Glomerular visceral epithelial cell (primary cell): ENCODE results near the gene TBCEL.
"Not testable (repeated sequence)": the region's sequence is repeated elsewhere in the genome, so short reads cannot be mapped to it uniquely, and the experiment has no call there.

Experiments
- DNase-seq: peaks from one replicate; pipeline ENCODE4 v3.0.0-alpha.2; 2016; ENCODE audit errors: extremely low spot score

TBCEL gene

DNA sequence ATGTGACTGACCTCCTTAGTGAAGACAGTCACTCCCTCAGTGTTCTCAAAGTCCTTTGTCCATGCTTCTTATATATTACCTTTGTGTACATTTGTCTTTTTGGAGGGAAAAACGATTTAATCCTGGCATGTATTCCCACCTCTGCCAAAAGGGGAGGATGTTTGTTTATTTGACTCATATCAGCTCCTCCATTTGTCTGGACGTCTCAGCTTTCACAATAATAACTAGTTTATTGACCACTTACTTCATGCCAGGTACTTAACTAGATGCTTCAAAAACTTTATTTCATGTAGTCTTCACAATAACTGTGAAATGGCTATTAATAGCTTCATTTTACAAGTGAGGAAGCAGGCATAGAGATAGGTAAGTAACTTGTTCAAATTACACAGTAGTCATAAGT is 5.3 kb downstream of the TBCEL start:
- DNase-seq = no peak

DNA sequence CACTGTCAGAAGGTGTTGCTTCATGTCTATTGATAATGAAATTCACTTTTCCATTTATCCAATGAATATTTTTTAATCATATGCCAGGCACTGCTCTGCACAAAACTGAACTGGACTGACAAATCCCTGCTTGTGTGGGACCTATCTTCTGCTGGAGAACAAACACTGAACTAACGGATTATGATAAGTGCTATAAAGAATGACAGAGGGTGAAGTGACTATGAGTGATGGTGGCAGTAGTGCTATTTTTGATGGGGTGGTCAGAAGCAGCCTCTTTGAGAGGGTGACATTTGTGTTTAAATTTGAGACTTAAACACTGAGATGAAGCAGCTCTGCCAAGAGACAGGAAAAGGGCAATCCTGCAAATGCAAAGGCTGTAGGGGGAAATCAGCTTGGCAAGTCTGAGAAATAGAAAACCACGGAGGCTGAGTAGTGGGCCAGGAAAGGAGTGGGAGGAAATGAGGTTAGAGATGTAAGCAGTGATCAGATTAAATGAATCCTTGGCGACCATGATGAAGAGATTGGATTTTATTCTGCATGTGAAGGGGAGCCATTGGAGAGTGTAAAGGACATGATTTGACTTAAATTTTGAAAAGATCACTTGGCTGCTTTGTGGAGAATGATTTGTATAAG is 6.0 kb downstream of the TBCEL start:
- no peak for DNase-seq

- DNase-seq = no peak
These were observed 7.3 kb downstream of the TBCEL start for GRCh38 chr11:121031167-121031566.

- not testable (repeated sequence) for DNase-seq
These were observed 7.7 kb downstream of the TBCEL start for GRCh38 chr11:121031648-121032047.

GRCh38 chr11:121032546-121032945 is 8.6 kb downstream of the TBCEL start:
- no peak for DNase-seq

DNA sequence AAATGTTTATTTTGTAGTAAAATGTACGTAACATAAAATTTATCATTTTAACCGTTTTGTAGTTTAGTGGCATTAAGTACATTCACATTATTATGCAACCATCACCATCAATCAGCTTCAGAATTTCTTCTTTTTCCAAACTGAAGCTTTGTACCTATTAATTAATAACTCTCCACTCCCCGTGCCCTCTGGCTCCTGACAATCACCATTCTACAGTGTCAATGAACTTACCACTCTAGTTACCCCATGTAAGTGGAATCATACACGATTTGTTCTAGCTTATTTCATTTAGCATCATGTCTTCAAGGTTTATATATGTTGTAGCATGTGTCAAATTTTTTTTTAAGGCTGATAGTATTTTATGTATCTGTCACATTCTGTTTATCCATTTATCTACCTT is 9.7 kb downstream of the TBCEL start:
- no peak for DNase-seq

GRCh38 chr11:121035169-121035755 is 11.4 kb downstream of the TBCEL start:
- no peak for DNase-seq

GRCh38 chr11:121035780-121036179 is 11.9 kb downstream of the TBCEL start:
- DNase-seq = no peak

DNA sequence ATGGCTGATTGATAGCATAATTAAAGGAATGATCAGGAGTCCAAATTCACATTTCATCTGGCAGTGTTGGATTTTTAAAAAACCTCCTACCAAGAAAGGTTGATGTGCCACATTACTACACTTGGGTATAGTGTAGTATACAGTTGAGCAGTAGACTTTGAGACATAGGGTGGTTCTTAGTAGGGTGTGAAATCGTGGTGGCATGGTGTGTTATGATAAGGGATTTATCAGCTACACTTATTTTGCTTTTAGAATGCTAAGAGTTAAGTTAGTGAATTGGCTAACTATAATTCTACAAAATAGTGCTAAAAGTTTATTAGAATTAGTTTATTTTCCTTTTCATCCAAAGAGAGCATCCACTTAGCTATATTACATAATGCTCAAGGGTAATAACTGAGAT is 13.1 kb downstream of the TBCEL start:
- DNase-seq = no peak

GRCh38 chr11:121038648-121039409 is 14.9 kb downstream of the TBCEL start:
- DNase-seq = no peak

GRCh38 chr11:121039971-121040613 is 16.2 kb downstream of the TBCEL start:
- DNase-seq = no peak

DNA sequence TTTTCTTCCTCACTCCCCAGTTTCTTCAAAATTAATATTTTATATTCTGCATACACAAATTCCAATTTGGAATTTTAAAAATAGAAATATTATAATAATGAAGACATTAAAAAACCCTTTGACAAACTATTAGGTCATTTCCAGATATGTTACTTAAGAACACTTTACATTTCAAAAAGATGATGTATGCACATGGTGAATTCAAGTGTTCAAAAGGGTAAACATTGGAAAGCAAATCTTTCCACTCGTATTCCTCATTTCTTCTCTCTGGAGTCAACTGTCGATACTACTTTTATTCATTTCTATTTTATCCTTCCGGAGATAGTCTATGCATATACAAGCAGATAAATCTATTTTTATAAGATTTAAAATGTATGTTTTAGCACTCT is 16.7 kb downstream of the TBCEL start:
- no peak for DNase-seq

- no peak for DNase-seq
These were observed 17.2 kb downstream of the TBCEL start for GRCh38 chr11:121041072-121041471.

- no peak for DNase-seq
These were observed 18.4 kb downstream of the TBCEL start for GRCh38 chr11:121042296-121042695.

- no peak for DNase-seq
These were observed 24.0 kb downstream of the TBCEL start for GRCh38 chr11:121047926-121048325.

DNA sequence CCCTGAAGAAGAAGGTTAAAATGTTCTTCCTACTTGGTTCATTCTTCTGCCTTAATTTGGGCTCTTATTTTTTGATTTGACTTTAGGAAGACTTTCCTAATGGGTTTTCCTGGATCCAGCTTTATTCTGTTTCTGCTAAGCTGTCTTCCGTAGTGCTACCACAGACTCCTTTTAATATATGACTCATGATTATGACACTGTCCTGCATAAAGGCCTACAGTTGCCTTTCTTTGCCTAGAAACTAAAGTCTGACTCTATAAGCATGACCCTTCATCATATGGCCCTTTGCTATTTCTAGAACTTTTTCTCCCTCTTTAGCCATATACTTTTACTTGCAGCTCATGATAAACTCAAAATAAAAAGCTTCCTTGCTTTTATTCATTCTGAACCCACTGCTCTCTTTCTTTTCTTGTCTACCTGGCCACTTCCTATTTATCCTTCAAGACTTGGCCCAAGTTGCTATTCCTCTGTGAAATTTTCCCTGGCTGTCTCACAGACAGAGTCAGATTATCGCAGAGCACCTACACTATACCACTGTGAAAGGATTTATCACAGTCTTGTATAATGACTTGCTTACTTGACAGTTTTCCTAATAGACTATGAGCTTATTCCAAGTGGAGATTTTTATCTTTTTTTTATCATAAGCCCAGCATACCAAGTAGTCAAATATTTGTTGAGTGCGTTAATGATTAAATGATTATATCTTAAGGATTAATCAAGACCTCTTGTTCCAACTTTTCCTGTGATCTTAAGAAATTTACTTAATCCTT is 24.7 kb downstream of the TBCEL start:
- DNase-seq = peak; percentile 13

GRCh38 chr11:121053244-121053643 is 29.3 kb downstream of the TBCEL start:
- no peak for DNase-seq

DNA sequence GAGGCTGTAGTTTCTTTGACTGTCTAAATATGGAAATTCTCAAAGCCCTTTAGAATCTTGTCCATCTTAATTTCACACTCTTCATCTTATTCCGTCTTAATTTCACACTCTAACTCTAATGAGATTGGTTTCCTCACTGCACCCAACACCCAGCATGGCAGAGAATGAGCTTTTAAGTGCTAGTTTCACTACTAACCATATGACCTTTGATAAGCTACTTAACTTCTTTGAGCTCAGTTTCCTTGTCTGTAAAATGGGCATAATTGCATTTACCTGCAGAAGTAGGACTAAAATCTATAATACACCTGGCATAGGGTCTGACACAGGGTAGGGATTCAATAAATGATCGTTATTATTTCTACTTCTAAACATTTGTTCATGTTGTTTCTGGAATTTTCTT is 30.4 kb downstream of the TBCEL start:
- DNase-seq = no peak

- DNase-seq = no peak
These were observed 31.2 kb downstream of the TBCEL start for GRCh38 chr11:121055076-121055475.

GRCh38 chr11:121057922-121058321 is 34.0 kb downstream of the TBCEL start:
- no peak for DNase-seq

DNA sequence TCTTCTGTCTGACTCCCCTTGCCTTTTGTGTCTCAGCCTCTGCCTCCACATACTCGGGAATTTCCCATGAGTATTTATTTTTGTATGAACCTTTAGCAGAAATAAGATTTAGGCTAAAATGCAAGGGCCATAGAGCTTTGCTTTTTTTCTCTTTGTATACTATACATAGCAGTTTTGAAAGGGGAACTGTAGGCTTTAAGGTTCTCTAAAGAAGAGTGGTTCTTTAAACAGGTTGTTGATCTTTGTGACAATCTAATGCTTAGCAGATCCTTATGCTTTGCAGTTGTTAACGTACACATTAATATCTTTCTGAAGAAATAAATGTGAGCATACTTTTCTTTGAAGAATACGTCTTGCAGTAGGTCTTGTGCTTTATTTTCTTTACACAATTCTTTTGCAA is 35.0 kb downstream of the TBCEL start:
- no peak for DNase-seq

- no peak for DNase-seq
These were observed 35.7 kb downstream of the TBCEL start for GRCh38 chr11:121059605-121060004.
